Amniotic epithelial cell (primary cell): ENCODE measurements around the gene KANK4.
"Not testable (repeated sequence)": the region's sequence is repeated elsewhere in the genome, so short reads cannot be mapped to it uniquely, and the experiment has no call there.

Source experiments
- DNase-seq: peaks from one replicate; pipeline ENCODE4 v3.0.0-alpha.2; 2010; ENCODE audit warnings: low read depth

Gene KANK4

DNA sequence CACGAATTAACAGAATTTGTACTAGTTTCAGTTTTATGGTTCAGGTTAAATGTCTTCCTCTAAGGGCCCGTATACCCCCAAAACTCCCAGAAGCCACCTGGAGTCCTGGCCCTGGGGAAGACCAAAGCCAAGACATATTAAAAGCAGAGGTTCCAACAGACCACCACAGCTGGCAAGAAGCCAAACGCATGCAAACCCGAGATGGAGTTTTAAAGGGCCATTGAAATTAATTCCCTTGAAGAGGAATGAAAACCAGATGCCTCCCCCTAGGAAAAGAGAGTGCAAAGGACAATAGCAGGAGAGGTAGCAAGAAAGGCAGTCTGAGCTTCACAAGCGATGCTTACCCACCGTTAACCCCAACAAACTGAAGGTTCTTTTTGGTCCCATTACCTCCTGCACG lies 48.1 kb downstream of the KANK4 start:
- no peak for DNase-seq

DNA sequence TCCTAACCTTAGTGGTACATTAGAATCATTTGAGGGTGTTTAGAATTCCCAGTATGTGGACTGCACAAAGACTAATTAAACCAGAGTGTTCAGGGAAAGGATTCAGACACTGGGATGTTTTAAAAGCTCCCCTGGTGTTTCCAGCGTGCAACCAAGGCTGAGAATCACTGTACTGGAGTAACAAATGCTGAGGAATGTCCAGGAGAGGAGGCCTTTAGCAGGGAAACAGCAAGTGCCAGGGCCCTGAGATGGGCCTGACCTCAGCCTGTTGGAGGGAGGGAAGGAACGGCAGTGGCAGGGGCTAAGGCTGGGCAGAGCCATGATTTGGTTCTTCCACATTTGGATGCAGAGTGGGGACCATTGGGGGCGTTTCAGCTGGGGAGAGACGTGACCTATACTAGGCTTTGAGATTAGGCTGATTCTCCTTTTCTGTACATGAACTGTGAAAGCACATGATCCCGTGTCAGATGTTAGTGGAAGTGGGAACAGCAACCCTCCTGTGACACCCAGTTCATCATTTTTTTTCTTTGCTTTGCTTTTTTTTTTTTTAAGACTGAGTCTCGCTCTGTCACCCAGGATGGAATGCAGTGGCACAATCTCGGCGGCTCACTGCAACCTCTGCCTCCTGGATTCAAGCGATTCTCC lies 49.3 kb downstream of the KANK4 start:
- no peak for DNase-seq

DNA sequence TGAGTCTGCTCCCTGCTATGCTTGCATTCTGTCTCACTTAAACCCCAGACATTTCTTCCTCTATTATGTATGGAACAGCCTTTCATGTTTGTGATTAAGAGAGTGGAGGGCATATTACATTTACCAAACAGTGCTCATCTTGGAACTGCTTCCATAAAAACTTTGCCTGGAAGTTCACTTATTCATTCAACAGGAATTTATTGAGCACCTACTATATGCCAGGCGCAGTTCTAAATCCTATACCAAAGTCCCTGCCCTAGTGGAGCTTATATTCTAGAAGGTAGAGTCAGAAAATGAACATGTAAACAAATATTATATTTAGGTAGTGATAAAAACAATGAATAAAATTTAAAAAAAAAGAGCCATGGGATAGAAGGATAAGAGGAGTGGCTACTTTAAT lies 49.8 kb downstream of the KANK4 start:
- DNase-seq, result no peak

DNA sequence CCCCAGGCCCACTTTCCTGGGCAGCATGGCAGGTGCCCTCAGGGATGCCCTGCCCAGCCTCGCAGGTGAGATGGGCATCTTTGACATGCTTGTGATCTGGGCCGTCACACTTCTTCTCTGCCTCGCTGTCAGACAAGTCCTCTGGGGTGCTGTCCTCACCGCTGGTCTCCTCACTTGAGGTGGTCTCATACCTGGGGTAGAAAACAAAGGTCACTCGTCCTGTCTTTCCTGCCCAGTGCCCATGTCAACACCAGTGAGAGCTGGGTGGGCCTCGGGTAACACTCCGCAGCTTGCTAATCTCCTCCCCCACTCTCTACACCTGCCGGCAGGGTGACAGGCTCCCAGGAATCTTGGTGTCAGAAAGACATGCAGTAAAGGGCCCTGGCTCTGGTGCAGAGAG lies 50.9 kb downstream of the KANK4 start:
- no peak for DNase-seq

DNA sequence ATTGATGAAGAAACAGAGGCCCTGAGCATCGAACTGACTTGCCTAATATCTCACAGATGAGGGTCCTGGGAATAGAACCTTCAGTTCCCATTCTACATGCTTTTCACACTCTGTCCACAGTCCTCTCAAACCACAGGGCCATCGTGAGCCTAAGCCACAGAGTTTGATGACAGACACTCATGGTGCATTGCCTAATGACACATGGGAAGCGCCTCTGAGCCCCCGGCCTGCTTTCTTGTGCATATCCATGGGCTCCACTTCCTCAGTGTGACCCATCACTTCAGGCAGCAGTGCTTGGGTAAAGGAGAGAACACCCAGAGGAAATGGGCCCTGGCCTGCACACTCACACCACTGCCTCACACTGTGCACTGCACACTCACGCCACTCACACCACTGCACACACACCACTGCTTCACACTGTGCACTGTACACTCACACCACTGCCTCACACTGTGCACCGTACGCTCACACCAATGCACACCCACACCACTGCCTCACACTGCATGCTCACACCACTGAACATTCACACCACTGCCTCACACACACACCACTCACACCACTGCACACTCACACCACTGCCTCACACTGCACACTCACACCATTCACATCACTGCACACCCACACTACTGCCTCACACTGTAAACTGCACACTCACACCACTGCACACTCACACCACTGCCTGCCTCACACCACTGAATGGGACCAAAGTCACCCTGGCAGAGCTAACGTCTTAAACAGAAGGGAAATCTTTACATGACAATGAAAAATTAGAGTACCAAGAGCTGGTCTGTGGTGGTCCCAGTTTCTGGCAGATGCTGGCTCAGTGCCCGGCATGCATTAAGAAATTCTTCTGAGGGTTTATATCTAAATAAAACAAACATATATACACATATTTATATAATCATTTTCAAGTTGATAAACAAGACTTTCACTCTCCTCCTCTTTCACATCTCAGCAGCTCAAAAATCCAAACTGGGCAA lies 53.0 kb downstream of the KANK4 start:
- no peak for DNase-seq

DNA sequence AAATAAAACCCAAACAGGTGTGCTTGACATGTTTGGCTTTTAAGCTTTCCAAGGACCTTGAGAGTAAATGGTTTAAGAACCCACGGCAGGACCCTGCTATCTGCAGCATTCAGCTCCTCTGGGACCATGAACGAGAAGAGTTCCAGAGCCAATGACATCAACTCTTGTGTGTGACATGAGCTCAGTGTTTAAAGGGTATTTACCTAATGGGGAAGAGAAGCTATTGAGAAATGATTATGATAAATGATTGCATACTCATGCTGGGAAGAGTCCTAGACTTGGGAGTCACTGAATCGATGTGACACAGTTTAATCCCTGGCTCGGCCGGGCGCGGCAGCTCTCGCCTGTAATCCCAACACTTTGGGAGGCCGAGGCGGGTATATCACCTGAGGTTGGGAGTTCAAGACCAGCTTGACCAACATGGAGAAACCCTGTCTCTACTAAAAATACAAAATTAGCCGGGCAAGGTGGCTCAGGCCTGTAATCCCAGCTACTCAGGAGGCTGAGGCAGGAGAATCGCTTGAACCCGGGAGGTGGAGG lies 55.4 kb downstream of the KANK4 start:
- DNase-seq, result no peak

DNA sequence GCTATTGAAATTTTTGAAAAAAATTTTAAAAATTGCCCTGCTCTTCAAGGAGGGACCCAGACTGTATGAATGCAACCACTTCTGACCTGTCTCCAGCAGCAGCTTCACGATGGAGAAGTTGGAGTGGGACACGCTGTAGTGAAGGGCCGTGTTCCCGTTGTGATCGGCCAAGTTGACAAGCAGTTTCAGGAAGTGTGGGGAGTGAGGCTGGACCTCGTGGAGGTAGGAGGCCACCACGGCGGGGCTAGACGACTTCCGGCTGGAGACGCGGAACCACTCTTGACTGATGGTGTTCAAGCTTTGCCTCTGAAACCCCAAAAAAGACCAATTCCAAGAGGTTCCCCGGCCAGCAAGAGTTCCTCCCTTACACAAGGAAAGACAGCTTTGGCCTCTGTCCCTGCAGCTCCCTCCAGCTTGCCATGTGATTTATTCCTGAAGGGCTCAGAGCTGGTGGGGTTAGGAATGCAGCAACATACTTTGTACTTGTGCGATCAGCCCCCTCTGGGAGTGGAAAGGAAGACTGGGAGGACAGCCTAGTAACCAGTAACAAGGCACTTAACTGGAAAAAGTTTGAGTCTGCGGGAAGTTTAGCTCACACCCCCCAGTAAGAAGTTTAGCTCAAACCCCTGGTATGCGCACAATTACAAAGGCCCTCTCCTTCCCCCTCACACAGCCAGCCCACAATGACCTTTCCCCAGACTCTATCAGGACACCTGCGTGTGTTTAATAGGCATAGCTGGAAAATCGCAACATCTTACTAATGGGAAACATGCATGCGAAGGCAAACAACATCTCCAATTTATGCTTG lies 56.0 kb downstream of the KANK4 start:
- no peak for DNase-seq

DNA sequence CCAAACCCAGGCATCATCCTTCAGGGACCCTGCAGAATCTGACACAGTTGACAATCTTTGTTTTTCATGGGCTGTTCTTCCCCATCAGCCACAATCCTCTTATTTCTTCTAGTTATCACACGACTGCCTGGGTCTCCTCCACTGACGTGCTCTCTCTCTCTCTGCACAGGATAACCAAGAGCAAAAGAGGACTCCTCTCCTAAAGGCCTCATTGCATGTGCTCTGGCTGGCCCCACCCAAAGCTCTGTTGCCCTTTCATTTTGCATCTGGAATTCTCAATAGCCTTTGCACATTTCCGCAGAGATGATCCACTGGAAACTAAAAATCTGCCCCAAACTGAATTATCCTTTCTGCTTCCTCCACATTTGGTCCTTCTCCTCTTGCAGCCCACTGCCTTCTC lies 58.5 kb downstream of the KANK4 start:
- DNase-seq, result no peak

DNA sequence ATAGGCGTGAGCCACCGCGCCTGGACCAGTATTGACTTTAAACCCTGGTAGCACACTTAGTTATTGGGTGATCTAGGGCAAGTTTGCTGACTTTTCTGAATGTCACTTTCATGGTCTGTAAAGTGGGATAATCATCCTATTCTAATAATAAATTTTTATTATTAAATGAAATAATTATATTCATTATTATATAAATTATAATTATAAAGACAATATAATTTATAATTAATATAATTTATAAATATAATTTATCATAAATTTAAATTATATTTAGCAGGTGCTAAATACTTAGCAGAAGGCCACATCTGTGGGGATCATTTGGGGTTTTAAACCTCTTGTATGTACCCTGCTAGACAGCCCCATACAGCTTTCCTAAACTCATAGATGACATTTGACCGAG lies 59.7 kb downstream of the KANK4 start:
- DNase-seq, result no peak

DNA sequence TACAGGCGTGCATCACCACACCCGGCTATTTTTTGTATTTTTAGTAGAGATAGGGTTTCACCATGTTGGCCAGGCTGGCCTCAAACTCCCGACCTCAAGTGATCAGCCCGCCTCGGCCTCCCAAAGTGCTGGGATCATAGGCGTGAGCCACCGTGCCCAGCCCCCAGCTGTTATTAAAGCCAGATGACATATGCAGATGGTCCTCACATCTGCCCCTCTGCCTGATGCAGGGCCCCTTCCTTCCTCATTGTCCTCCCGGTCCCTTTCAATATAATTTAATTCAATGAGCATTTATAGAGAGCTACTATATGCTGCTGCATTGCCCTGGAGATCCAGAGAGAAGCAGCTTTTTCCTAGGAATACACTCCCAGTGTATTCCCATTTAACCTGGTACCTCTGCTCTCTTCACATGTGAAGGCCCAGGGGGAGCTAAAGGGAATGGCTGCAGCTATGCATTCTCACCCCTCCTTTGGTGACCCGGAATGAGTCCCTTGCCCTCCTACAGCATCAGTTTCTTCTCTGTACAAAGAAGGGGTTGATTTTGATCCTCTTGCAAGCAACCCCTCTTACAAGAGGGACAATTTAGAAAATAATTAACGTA lies 69.0 kb downstream of the KANK4 start:
- no peak for DNase-seq

DNA sequence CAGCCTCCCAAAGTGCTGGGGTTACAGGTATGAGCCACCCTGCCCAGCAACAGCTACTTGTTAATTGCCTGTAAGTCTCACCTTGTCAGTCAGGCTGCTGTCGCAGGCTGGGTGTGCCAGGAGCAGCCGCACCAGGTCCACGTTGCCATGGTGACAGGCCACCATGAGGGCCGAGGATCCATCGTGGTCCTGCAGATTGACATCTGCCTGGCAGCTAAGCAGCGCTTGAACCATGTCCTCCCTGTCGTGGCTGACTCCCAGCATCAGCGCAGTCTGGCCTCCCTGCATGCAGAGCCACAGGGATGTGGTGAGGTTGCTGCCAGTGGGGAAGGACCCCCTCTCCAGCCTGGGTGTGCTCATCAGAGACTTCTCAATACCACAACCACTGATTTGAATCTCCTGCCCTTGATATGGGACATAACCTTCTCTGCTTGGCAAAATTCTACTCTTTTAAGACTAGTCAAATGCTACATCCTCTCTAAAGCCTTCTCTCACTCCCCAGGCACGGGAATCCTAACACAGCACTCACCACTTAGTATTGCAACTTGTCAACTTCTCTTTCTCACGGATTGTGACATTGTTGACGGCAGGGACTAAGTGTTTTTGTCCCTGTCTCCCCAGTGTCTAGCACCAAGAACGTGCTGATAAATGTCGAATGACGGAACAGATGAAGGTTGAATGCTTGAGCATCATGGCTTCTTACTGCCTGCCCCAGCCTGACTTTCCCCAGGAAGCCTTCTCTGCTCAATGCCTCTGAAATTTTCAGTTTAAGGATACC lies 71.7 kb downstream of the KANK4 start:
- DNase-seq, result no peak

DNA sequence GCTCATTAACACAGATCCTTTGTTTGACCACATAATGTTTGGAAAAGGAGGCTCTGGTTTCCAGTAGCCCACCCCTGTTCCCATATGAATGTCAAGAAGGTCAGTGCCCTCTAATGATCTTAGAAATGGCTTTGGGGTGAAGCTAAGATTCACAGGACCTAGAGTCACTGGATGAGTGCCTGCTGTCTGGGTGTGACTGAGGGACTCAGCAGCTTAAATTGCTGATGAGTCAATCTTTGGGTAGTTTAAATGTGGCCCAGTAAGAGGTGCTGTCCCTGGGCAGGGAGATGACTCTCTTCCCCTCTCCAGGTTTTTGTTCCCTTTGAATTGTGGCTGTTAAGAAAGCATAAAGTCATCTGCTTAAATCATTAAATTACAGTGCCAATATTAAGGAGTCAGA lies 74.0 kb downstream of the KANK4 start:
- no peak for DNase-seq

DNA sequence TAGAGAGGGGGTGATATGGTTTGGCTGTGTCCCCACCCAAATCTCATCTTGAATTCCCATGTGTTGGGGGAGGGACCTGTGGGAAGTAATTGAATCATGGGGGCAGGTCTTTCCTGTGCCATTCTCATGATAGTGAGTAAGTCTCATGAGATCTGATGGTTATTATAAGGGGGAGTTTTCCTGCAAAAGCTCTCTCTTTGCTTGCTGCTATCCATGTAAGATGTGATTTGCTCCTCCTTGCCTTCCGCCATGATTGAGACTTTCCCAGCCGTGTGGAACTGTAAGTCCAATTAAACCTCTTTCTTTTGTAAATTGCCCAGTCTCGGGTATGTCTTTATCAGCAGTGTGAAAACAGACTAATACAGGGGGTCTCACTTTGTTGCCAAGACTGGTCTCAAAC lies 74.9 kb downstream of the KANK4 start:
- not testable (repeated sequence) for DNase-seq

DNA sequence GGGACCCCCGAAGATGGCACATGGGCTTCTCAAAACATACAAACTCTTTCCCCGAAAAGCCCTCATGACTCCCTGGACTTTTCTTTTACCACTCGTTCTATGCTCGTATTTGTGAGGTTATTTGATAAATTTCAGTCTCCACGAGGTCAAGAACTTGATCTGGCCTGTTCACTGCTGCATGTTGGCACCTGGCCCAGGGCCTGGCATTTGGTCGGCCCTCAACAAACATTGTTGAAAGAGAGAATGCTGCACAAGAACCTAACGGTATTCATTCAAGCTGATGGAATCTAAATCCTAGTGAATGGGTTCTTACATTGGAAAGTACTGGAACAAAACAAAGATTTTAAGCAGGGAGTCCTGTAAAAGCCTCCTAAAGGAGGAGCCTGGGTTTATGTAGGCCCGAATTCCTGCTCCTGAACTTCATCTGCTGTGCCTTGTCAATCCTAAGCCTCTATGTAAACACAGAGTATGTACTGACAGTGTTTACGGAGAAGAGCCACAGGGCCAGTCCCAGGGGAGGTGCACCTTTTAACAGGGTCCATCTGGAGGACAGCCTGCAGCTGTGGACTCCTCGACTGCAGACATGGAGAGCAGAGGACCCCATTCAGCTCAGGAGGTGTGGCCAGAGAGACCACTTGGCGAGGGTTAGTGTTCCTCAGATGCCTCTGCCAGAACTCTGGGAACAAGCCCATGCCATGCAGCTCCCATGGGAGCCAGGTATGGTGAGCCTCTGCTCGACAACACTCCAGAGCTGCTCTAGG lies 77.7 kb downstream of the KANK4 start:
- no peak for DNase-seq

DNA sequence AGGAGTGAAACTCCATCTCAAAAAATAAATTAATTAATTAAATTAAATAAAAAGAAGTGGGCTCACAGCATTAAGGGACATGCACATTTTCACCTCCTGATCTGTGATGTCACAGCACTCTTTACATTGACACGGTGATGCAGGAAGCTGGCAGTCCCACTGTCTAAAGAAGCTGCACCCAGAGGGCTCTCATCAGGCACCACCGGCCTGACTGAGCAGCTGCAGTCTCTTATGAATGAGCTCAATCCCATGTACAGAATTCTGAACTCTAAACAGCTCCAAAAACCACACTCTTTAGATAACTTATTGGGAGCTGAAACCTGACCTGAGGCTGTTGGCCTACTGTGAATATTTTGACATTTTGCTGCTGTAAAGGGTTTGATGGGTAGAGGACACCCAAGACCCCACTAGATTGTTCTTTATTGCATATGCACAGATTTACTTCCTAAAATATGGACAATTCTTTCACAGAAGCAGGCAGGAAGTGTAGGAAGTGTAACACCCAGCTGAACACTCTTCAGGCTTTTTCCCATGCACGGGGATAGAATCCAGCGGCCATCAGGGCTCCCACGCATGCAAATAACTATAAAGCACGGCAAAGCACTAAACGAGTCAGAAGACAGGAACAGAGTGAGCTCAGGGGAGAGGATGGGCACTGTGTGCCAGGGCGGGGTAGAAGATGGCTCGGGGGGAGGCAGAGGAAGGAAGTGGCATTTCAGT lies 78.4 kb downstream of the KANK4 start:
- DNase-seq, result no peak

DNA sequence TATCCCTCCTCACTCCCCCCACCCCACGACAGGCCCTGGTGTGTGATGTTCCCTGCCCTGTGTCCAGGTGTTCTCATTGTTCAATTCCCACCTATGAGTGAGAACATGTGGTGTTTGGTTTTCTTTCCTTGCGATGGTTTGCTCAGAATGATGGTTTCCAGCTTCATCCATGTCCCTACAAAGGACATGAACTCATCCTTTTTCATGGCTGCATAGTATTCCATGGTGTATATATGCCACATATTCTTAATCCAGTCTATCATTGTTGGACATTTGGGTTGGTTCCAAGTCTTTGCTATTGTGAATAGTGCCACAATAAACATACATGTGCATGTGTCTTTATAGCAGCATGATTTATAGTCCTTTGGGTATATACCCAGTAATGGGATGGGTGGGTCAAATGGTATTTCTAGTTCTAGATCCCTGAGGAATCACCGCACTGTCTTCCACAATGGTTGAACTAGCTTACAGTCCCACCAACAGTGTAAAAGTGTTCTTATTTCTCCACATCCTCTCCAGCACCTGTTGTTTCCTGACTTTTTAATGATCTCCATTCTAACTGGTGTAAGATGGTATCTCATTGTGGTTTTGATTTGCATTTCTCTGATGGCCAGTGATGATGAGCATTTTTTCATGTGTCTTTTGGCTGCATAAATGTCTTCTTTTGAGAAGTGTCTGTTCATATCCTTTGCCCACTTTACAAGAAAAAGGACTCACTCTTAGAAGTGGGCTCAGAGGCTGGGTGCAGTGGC lies 79.4 kb downstream of the KANK4 start:
- not testable (repeated sequence) for DNase-seq

DNA sequence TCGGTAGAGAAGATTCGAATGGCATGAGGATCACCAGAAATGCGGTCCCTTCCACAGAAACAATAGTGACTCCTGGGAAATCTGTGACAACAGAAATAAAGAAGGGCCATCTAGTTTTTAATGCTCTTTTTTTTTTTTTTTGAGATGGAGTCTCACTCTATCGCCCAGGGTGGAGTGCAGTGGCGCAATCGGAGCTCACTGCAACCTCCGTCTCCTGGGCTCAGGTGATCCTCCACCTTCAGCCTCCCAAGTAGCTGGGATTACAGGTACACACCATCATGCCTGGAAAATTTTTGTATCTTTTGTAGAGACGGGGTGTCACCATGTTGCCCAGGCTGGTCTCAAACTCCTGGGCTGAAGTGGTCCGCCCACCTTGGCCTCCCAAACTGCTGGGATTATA lies 80.7 kb downstream of the KANK4 start:
- DNase-seq, result no peak

DNA sequence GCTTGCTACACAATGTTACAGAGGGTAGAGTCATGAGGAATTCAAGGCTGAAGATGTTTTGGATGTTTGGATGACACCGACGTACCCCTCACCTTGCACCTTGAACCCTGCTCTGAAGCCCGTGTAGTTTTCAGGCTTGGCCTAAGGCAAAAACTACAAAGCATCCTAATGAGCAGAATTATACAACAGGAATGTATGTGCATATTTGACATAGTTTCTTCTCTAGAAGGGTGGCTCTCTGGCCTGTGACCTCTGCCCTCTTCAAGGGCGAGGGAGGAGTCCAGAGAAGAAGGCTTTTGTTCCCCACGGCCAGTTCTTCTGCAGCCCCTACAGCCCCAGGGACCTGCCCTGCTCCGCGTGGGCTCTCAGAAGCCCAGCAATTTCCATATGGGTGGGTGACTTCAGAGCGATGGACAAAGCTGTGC lies 81.3 kb downstream of the KANK4 start:
- DNase-seq, result no peak

DNA sequence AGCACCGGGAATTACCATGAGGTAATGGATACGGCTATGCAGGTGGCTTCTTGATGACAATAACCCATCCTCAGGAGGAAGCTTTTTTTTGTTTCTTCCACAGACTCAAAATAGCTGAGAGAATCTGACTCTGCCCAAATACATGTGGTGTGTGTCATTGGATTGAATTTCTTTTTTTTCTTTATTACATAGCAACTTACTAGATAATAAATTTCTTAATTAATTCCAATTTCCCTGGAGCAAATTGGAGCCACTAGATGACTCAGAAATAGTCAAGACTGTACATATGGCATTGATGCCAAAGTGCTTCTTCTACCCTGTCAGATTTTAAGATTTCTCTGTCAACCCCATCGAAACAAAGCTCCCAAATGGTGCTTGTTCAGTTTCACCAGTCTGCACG lies 81.9 kb downstream of the KANK4 start:
- no peak for DNase-seq
